Neural crest cell (in vitro differentiated cells): ENCODE results near the gene CSE1L. TPM values are rescaled to one million over a fixed set of nuclear protein-coding genes. Genes with fewer than 3 reads are reported as not detected.

ENCODE experiments used
- DNase-seq: peaks from one replicate; pipeline ENCODE4 v3.0.0; 2021; ENCODE audit warnings: low read depth, mixed read lengths, low spot score
- H3K27ac Mint-ChIP-seq: one replicate; pipeline ENCODE4 v1.8.0; 2021; ENCODE audit warnings: mild to moderate bottlenecking, mixed read lengths; ENCODE audit not compliant: unreplicated experiment
- H3K27me3 Mint-ChIP-seq: 2 replicates; pipeline ENCODE4 v1.8.0; 2021; ENCODE audit warnings: low read depth, mild to moderate bottlenecking, mixed read lengths
- H3K36me3 Mint-ChIP-seq: 2 replicates; pipeline ENCODE4 v1.8.0; 2021; ENCODE audit warnings: low read depth, mild to moderate bottlenecking, mixed read lengths
- H3K4me1 Mint-ChIP-seq: 2 replicates; pipeline ENCODE4 v1.8.0; 2021; ENCODE audit warnings: mixed read lengths
- H3K4me3 Mint-ChIP-seq: one replicate; pipeline ENCODE4 v1.8.0; 2021; ENCODE audit warnings: mild to moderate bottlenecking, mixed read lengths
- H3K9me3 Mint-ChIP-seq: 2 replicates; pipeline ENCODE4 v1.8.0; 2021; ENCODE audit warnings: mixed read lengths
- total RNA-seq: library from RNA; stranded (reverse); gene quantifications from 2 replicates; pipeline ENCODE4 v1.2.1, GENCODE V29; 2021
- TF ChIP-seq, protein P1 (sequence below): fragments of 200-600 bp; sonication (generic); conservative IDR thresholded peaks from 2 replicates; pipeline ENCODE4 v1.5.0; 2021; ENCODE audit warnings: antibody characterized with exemption, mild to moderate bottlenecking

The CSE1L gene
- total RNA-seq, 1 donor from 2014 or later, result 186 TPM

DNA sequence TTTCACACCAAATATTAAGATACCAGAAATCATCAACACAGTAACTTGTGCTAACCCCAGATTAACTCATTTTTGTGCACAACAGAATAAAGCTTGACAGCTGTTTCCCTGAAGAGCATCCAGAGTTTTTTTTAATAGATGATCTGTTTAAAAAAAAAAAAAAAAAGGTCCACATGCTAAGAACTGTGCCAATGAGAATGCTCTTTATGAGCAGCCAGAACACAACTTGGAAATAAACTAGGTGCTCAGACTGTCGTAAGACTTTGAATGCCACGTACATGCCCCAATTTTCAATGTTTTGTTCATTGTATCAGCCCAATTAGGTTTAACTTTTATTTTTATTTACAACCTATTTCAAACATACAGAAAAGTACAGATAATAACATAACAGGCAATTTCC lies 94.7 kb downstream of the CSE1L start:
- no peaks in the 10 kb centered on the region for H3K27me3 Mint-ChIP-seq
- H3K36me3 Mint-ChIP-seq, result peaks cover 3% of the 10 kb centered on the region

More for the DNA sequence above, 94.7 kb downstream of the CSE1L start:
- TF ChIP-seq, protein P1, sequence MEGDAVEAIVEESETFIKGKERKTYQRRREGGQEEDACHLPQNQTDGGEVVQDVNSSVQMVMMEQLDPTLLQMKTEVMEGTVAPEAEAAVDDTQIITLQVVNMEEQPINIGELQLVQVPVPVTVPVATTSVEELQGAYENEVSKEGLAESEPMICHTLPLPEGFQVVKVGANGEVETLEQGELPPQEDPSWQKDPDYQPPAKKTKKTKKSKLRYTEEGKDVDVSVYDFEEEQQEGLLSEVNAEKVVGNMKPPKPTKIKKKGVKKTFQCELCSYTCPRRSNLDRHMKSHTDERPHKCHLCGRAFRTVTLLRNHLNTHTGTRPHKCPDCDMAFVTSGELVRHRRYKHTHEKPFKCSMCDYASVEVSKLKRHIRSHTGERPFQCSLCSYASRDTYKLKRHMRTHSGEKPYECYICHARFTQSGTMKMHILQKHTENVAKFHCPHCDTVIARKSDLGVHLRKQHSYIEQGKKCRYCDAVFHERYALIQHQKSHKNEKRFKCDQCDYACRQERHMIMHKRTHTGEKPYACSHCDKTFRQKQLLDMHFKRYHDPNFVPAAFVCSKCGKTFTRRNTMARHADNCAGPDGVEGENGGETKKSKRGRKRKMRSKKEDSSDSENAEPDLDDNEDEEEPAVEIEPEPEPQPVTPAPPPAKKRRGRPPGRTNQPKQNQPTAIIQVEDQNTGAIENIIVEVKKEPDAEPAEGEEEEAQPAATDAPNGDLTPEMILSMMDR, result no peak
- no peak for DNase-seq
- Mint-ChIP-seq H3K4me1 (no peaks in the 10 kb centered on the region), H3K4me3 (no peak overlapping the region), H3K9me3 (no peaks in the 10 kb centered on the region), H3K27ac (no peak overlapping the region)

Other genes with a start within 250 kb of the CSE1L start
- gene PREX1, start 218.3 kb upstream of the CSE1L start, total RNA-seq, result 72.4 and 73.7 TPM in 2 replicates
- 16.9 and 18.0 TPM in 2 replicates for gene ARFGEF2, start 124.6 kb upstream of the CSE1L start, total RNA-seq
- 102 and 103 TPM in 2 replicates for gene STAU1, start 142.0 kb downstream of the CSE1L start, total RNA-seq
- 33.2 and 34.3 TPM in 2 replicates for gene DDX27, start 173.1 kb downstream of the CSE1L start, total RNA-seq
- 10.0 and 10.4 TPM in 2 replicates for gene ZNFX1, start 231.7 kb downstream of the CSE1L start, total RNA-seq